Stimulated activated CD8-positive, alpha-beta memory T cell treated with anti-CD3 and anti-CD28 coated beads, Interleukin-7, amount 100 ng/mL, for 1 hour (primary cell): ENCODE results near the gene AADAT.
"Not testable (repeated sequence)": the region's sequence is repeated elsewhere in the genome, so short reads cannot be mapped to it uniquely, and the experiment has no call there.

Experiments used
- DNase-seq, 2 donors: peaks; one replicate each; pipeline ENCODE4 v3.0.0-alpha.2; 2020; ENCODE audit warnings: low read depth in 2 of 2

The AADAT gene

GRCh38 chr4:170090352-170091052 is 746 bp upstream of the AADAT start:
- DNase-seq: no peak

DNA sequence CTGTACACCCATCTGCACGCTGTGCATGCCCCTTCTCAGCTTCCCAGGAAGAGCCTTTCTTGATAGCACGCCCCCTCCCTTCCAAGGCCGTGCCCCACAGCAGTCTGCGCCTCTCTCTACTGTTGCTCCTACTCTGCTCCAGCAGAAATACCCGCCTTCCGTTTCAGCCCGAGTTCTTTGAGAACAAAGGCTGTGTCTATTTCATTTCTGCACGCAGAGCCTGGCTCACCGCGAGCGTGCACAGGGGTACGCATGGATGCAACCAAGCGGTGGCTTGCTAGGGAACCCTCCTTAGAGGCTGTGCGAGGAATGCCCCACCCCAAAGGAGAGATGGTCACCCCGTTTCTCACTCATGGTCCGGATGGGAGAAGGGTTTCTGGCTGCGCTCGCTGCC is 485 bp downstream of the AADAT start:
- no peak for DNase-seq

DNA sequence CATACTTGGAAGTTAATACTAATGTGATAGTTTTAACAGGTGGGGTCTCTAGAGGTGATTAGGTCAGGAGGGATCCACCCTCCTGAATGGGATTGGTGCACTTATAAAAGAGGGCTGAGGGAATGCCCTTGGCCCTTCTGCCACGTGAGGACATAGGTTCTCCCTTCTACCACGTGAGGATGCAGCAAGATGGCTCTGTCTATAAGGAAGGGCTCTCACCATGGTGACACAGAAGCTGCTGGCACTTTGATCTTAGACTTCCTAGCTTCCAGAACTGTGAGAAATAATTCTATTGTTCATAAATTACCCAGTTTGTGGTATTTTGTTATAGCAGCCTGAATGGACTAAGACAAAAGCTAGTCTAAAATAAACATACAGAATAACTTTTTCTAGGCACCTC is 1.0 kb downstream of the AADAT start:
- no peak for DNase-seq

- DNase-seq: no peak
These were observed 2.5 kb downstream of the AADAT start for GRCh38 chr4:170087163-170087700.

DNA sequence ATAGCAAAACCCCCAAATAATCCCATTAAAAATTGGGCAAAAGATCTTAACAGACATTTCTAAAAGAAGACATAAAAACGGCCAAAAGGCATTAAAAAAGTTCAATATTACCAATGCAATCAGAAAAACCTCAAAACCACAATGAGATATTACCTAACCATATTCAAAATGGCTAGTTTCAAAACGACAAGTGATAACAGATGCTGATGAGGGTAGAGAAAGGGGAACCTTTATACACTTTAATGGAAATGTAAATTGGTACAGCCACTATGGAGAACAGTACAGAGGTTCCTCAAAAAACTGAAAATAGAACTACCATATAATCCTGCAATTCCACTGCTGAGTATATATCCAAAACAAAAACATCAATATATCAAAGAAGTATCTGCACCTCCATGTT is 6.2 kb downstream of the AADAT start:
- DNase-seq: no peak

DNA sequence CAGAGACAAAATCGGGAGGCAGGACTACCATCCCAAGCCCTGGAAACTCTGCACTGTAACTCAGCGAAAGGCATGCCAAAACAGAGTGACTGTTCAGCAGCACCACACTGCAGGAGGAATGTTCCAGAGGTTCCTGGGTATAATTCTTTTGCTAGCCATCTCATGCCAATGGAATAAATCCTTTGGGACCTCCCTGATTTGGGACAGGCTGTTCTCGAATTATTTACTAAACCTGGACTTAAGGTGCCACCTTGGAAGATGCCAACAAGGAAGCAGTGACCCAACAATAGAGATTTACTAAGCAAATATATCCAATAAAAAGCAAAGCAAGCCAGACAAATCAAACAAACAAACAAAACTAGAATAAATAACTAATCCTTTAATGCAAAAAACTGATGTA is 9.3 kb downstream of the AADAT start:
- no peak for DNase-seq

DNA sequence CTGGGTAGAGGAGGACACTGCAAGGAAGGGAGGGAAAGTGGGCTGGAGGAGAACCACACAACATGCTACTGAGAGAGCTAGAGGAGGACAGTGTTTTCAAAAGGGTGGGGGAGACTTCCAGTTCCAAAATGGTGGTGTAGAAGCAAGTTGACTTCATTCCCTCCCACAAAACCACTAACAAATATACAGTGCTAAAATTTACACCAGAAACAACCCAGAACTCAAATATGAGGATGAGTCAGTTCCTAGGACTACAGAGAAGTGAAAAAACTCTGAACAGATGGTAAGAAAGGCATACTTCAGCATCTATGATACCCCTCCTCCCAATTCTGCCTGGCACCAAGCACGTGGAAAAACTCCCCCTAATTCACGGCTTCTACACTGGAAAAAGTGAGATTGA is 9.8 kb downstream of the AADAT start:
- no peak for DNase-seq

DNA sequence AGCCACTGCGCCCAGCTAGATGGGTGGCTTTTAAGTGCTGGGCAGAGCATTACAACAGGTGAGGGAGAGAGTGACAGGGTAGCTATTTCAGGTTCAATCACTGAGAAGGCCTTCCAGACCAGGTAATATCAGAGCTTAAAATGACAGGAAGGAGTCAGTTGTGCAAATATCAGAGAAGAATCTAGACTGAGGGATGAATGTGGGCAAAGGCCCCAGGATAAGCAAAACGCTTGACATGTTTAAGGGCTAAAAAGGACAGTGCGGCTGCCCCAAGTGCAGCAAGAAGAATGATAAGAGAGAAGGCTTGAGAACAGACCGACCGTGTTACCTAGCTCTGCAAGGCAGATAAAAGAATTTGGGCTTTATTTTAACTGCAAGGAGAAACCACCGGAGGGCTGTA is 18.6 kb downstream of the AADAT start:
- no peak for DNase-seq

GRCh38 chr4:170068438-170069128 is 21.2 kb downstream of the AADAT start:
- DNase-seq: no peak

DNA sequence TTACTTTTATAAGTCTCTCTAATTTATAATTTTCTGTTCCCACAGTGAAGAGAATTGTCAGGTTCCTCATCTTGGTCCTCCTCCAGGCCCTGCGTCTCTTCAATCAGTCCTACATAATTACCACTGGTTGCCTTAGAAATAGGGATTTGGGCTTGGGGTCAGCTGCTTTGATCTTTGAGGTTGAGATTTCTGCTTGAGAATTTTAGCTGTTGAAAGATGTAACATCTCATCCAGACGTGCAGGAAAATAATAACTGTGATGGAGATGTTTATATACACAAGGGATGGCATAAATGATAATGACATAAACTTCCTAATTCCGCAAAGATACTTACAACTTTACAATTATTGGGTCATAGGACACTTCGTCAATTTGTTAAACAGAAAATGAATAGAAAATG is 30.3 kb downstream of the AADAT start:
- no peak for DNase-seq

DNA sequence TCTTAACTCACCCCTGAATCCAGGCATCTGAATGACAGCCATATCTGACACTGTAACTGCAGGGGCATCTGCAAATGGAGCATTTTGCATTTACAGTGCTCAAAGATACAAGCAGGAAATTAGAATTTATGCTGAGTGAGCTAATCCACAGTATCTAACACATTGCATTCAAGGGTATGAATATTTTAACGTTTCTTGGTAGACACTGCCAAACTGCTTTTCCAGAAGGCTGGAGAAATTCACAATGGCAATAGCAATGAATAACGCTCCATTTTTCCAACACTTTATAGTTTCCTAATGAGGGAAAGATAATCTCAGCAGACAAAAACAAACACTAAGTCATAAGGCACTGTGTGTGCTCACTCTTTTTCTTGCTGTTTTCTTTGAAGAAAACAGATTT is 30.9 kb downstream of the AADAT start:
- no peak for DNase-seq

GRCh38 chr4:170057866-170058265 is 31.9 kb downstream of the AADAT start:
- DNase-seq: no peak

GRCh38 chr4:170052919-170053318 is 36.8 kb downstream of the AADAT start:
- DNase-seq: no peak

DNA sequence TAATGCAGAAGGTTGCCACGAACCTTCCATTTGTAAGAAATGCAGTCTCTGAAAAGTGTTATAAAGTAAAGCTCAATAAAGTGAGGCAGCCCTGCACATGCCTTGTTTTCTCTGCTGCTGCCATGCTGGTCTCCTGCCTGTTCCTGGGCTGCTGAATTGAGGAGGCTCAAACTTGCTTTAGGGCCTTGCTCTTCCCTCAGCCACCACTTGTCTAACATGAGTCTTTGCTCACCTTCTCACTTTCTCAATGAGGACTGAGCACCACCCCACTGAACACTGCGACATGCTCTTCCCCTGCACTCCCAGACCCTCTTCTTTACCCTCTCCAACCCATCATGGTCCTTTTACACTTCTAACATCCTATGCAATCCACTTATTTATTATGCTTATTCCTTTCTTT is 38.4 kb downstream of the AADAT start:
- DNase-seq: no peak

DNA sequence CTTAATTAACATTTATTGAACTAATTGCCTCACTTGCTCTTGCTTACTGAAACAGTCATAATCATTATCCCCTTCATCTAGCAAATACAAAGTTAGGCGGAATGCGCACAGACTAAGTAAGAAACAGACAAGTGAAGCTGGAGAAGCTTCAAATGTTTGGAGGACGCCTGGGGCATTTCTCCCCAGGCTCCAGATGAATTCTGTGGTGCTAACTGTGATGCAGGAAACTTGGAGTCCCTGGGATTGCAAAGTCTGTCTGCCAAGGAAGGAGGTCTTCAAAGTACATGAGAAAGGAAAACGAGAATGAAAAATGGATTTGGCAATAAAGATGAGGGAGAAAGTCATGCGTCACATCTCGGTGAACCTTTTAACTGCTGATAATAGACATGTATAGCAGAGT is 40.0 kb downstream of the AADAT start:
- no peak for DNase-seq

- DNase-seq: peak in 1 of 2 donors; percentile 32
These were observed 41.9 kb downstream of the AADAT start for GRCh38 chr4:170047771-170048354.

DNA sequence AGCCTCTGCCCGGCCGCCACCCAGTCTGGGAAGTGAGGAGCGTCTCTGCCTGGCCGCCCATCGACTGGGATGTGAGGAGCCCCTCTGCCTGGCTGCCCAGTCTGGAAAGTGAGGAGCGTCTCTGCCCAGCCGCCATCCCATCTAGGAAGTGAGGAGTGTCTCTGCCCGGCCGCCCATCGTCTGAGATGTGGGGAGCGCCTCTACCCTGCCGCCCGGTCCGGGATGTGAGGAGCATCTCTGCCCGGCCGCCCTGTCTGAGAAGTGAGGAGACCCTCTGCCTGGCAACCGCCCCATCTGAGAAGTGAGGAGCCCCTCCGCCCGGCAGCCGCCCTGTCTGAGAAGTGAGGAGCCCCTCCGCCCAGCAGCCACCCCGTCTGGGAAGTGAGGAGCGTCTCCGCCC is 43.6 kb downstream of the AADAT start:
- not testable (repeated sequence) for DNase-seq

DNA sequence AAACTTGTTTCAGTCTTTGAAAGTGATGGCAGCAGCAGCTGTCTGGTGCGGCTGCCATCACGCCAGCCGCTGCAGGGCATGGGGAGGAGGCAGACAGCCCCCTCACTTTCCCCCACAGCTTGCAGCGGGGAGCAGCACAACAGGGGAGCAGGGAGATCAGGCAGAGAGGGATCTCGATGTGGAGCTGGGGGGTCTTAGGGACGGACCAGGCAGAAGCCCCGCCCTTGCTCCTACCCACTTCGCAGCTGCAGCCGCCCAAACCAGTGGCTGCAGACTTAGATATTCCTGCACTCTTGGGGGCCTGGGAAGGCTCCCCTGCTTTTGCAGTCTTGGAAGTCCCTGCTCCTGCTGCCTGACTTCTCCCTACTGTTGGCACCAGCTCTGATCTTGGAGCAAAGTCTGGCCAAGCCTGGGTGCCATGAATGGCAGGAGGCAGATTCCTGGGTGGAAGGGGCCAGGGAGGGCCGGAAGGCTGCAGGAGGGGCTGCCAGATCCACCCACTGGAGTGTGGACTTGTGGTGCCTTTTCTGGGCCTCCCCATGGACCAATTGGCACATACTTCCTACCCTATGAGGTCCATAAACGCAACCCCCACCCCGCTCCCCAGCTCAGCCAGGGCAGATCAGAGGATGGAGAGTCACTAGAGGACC is 49.6 kb downstream of the AADAT start:
- DNase-seq: no peak

GRCh38 chr4:170038769-170039168 is 51.0 kb downstream of the AADAT start:
- no peak for DNase-seq

GRCh38 chr4:170038232-170038631 is 51.5 kb downstream of the AADAT start:
- no peak for DNase-seq

DNA sequence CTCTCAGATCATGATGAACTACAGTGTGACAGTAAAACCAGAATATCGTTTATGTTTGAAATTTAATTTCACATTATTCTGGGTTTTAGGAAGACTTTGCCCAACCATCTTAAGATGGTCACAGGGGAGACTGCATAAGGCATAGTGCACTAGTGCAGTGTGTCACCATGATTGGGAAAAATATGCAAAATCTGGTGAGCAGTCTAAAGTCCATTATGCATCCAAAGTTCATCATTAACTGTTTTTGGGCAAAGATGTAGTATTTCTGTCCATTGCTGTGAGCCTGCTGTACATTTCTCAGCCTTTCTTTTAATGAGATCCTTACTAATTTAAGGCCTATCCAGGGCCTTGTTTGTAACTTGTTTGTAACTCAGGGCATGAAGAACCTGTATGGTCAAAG is 52.3 kb downstream of the AADAT start:
- no peak for DNase-seq

- no peak for DNase-seq
These were observed 53.9 kb downstream of the AADAT start for GRCh38 chr4:170035845-170036244.

DNA sequence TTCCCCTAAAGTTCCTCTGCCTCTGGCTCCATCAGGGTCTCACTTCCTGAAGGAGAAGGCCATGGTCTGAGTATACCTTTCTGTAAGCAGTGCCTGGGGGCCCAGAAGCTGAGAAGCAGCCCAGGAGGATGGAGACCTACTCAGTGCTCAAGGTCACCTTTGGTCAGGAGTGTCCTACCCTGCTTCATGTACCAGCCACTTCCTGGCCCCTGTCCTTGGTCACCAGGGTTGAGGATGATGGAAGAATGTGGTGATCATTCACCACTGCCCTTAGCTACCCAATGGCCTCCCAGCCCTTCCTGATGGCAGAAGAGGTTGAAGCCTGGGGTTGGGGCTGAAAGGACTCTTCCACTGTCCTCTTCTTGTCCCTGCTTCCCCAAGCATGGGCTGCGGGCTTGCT is 54.5 kb downstream of the AADAT start:
- DNase-seq: no peak
